C4-2B (cell line): Measurements from ENCODE around the gene ZBTB16.

Source experiments
- CTCF ChIP-seq: fragments of 450-650 bp; conservative IDR thresholded peaks from 2 replicates; pipeline ENCODE4 v1.5.1; 2017; ENCODE audit warnings: mild to moderate bottlenecking
- ZFX ChIP-seq: fragments of 450-650 bp; IDR thresholded peaks from 2 replicates; pipeline ENCODE4 v1.6.1; 2017

DNA sequence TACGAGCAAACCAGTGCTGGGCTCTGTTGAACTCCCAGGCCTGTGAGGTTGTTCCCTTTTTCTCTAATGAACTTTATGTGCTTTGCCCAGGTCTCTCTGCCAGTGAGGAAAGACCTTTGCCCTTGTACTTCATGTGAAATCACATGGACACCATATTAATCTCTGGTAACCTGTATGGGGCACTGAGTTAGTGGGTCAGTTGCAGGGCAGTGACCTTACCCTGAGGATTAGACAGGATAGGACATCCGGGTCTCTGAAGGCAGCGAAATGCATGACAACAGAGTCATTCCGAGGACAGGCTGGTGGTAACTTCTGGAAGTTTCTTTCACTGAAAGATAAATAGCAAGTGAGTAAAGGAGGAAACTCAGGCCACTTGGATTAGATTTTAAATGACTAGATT, 93.7 kb downstream of the ZBTB16 start:
- TF ChIP-seq CTCF, result no peak
- TF ChIP-seq ZFX, result no peak
